ENCODE results near the gene KRTAP10-3.

DNA sequence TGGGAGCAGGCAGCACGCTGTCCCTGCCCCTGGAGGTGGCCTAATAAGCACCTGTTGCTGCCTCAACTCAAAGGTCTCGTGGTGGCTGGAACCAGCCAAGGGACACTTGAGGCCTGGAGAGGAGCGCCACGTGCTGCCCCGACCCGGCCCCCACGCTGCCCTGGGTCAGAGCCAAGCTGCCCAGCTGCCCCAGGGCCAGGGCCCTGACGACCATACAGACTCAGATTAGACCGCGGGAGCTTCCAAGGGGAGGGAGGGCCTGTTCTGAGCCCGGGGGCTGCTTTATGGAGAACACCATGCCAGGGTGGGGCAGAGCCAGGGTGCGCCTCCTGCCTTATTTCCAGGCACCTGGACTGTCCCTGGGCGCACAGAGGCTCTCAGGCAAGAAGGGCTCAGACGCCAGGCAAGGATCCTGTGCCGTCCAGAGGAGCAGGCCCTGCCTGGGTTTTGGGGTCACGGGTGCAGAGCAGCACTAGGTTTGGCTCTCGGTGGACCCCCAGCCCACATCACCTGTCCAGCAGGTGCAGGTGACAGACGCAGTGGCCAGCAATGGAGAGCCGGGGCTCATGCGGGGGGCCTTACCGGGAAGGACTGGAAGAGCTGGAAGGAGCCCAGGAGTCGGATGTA, 37.2 kb downstream of the KRTAP10-3 start:
- TF ChIP-seq, protein P1, sequence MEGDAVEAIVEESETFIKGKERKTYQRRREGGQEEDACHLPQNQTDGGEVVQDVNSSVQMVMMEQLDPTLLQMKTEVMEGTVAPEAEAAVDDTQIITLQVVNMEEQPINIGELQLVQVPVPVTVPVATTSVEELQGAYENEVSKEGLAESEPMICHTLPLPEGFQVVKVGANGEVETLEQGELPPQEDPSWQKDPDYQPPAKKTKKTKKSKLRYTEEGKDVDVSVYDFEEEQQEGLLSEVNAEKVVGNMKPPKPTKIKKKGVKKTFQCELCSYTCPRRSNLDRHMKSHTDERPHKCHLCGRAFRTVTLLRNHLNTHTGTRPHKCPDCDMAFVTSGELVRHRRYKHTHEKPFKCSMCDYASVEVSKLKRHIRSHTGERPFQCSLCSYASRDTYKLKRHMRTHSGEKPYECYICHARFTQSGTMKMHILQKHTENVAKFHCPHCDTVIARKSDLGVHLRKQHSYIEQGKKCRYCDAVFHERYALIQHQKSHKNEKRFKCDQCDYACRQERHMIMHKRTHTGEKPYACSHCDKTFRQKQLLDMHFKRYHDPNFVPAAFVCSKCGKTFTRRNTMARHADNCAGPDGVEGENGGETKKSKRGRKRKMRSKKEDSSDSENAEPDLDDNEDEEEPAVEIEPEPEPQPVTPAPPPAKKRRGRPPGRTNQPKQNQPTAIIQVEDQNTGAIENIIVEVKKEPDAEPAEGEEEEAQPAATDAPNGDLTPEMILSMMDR (IDR thresholded peaks at IDR 0.05), result no peak
- TF ChIP-seq ZFX (IDR thresholded peaks at IDR 0.05; ENCODE audit: borderline replicate concordance), result no peak
